HepG2 (cell line): ENCODE results near the gene IFNL2. TPM values are rescaled to one million over a fixed set of nuclear protein-coding genes. Genes with fewer than 3 reads are reported as not detected.
A peak's percentile ranks its signal among the peaks of the same experiment; 100 is the strongest.
"Not testable (repeated sequence)": the region's sequence is repeated elsewhere in the genome, so short reads cannot be mapped to it uniquely, and the experiment has no call there.

ENCODE experiments used
- ATAC-seq: fragments of 200-7000 bp; cut with Tn5 transposase; 3 replicates; pipeline ENCODE4 v1.9.1; 2020; ENCODE audit warnings: mild to moderate bottlenecking, moderate library complexity
- Bru-seq: library from RNA; stranded (reverse); fragments of 400-500 nt; gene quantifications from one replicate; lab custom pipeline; 2021; lab: Mats Ljungman, UMichigan
- BruChase-seq, 2 experiments: library from RNA; stranded (reverse); fragments of 400-500 nt; gene quantifications; one replicate each; lab custom pipeline; 2021; lab: Mats Ljungman, UMichigan
- BruUV-seq: library from RNA; stranded (reverse); fragments of 400-500 nt; replicated peaks from 2 replicates; lab custom pipeline; 2021; lab: Mats Ljungman, UMichigan
- CTCF ChIA-PET: fragments of 300-600 bp; formaldehyde crosslinking; extraction: SDS; loops from one replicate; lab custom pipeline; 2021; ENCODE audit warnings: low total read pairs, inconsistent platforms, low intra/inter-chr PET ratio; lab: Yijun Ruan, JAX
- POLR2A ChIA-PET: fragments of 350-600 bp; sonication (Branson Sonifier 250); formaldehyde crosslinking; loops from one replicate; lab custom pipeline; 2020; ENCODE audit warnings: antibody characterized with exemption, inconsistent platforms; lab: Yijun Ruan, JAX
- DNase-seq: peaks from one replicate; pipeline ENCODE4 v3.0.0-alpha.2; 2015; ENCODE audit warnings: low spot score
- FAIRE-seq: peaks from 3 replicates; lab custom pipeline; 2011; peaks lifted over from hg19 to GRCh38; lab: Jason Lieb, UNC
- H2AFZ ChIP-seq: one replicate; pipeline ENCODE4 v1.6.1; 2011; ENCODE audit warnings: low read length, inconsistent platforms
- H3K27ac ChIP-seq: fragments of 300-600 bp; 3 replicates; pipeline ENCODE4 v1.8.0; 2011; ENCODE audit warnings: mixed run types, mild to moderate bottlenecking, mixed read lengths, low read length, inconsistent platforms; ENCODE audit not compliant: insufficient read depth; ENCODE audit errors: extremely low read length
- H3K27me3 ChIP-seq, 2 experiments: fragments of 200-600 bp in 1 of 2; 2 replicates in 1 of 2; 3 replicates in 1 of 2; pipeline versions ENCODE4 v1.6.0 to v1.8.0; 2011; ENCODE audit warnings: low read length in 2 of 2, mild to moderate bottlenecking in 2 of 2, moderate library complexity in 2 of 2, inconsistent platforms in 1 of 2; ENCODE audit not compliant: insufficient read depth in 2 of 2, control insufficient read depth in 1 of 2
- H3K36me3 ChIP-seq, 2 experiments: fragments of 200-600 bp in 1 of 2; replicated peaks in 1 of 2; 2 replicates in 1 of 2; 3 replicates in 1 of 2; pipeline versions ENCODE4 v1.5.1 to v1.8.0; 2011; ENCODE audit warnings: low read length in 2 of 2, inconsistent platforms in 1 of 2; ENCODE audit not compliant: insufficient read depth in 2 of 2, control insufficient read depth in 1 of 2
- H3K4me1 ChIP-seq: 2 replicates; pipeline ENCODE4 v1.5.1; 2012; ENCODE audit warnings: low read length, inconsistent platforms; ENCODE audit not compliant: insufficient read depth
- H3K4me2 ChIP-seq: 2 replicates; pipeline ENCODE4 v1.6.0; 2011; ENCODE audit warnings: low read depth, low read length, inconsistent platforms
- H3K4me3 ChIP-seq, 3 experiments: fragments of 200-600 bp in 1 of 3; sonication (generic), shearing (Covaris generic) in 1 of 3; replicated peaks in 1 of 3; 2 replicates each; pipeline ENCODE4 v1.5.1; 2011 to 2016; ENCODE audit warnings: low read length in 3 of 3, inconsistent platforms in 2 of 3, low read depth in 2 of 3, mild to moderate bottlenecking in 2 of 3, control low read depth in 1 of 3, mixed read lengths in 1 of 3; ENCODE audit not compliant: insufficient read depth in 1 of 3
- H3K79me2 ChIP-seq: one replicate; pipeline ENCODE4 v1.6.1; 2011; ENCODE audit warnings: low read length, inconsistent platforms; ENCODE audit not compliant: insufficient read depth
- H3K9ac ChIP-seq: 2 replicates; pipeline ENCODE4 v1.6.0; 2011; ENCODE audit warnings: mild to moderate bottlenecking, low read depth, low read length, inconsistent platforms; ENCODE audit not compliant: insufficient read depth
- H3K9me3 ChIP-seq: 2 replicates; pipeline ENCODE4 v1.5.1; 2012; ENCODE audit warnings: mild to moderate bottlenecking, low read length
- H4K20me1 ChIP-seq: 2 replicates; pipeline ENCODE4 v1.6.0; 2011; ENCODE audit warnings: inconsistent platforms, mild to moderate bottlenecking, low read length, moderate library complexity; ENCODE audit not compliant: insufficient read depth
- STAG1 ChIP-seq: sonication (generic); formaldehyde crosslinking; IDR thresholded peaks from 2 replicates; pipeline ENCODE4 v1.4.0; 2020; ENCODE audit warnings: missing genetic modification reagents
- WGBS: methylation state at CpG from one replicate; pipeline ENCODE4 v1.1.6; 2017; ENCODE audit warnings: low lambda C conversion rate; 5-methylcytosine and 5-hydroxymethylcytosine counted together
- in situ Hi-C: cut with HindIII; loops from 2 replicates; pipeline ENCODE4 v1.10.0; 2017; ENCODE audit warnings: low pct_unique_long_range_greater_than_20kb; ENCODE audit not compliant: extremely low pct_ligation_motif_present
- intact Hi-C: fragments of 100-400 bp; cut with micrococcal nuclease; formaldehyde crosslinking; loops from one replicate; pipeline ENCODE4 v1.10.0; 2022; ENCODE audit not compliant: unreplicated experiment
- long read RNA-seq, 2 experiments: library from RNA in 1 of 2; library from polyadenylated mRNA in 1 of 2; stranded (forward) in 1 of 2; unstranded in 1 of 2; transcript quantifications; one replicate each; pipeline ENCODE4 v2.0.0, GENCODE V29; 2019 to 2022
- polyA minus RNA-seq, 3 experiments: library from RNA; depleted of rRNA, polyadenylated mRNA; stranded (reverse); fragments of >200 nt; gene quantifications; 2 replicates each; pipeline ENCODE4 v1.2.3, GENCODE V29; 2011; ENCODE audit warnings: low replicate concordance in 1 of 3
- polyA plus RNA-seq, 8 experiments: library from polyadenylated mRNA; depleted of rRNA in 3 of 8; stranded (reverse) in 7 of 8; unstranded in 1 of 8; fragments of >200 nt; fragmentation: Illumina TruSeq in 4 of 8; extraction: Trizol in 4 of 8; gene quantifications; 2 replicates each; pipeline versions ENCODE4 v1.2.1 to v1.2.3, GENCODE V29; 2011 to 2016; ENCODE audit warnings: low read depth in 4 of 8, missing spikeins in 1 of 8, mixed read lengths in 1 of 8; ENCODE audit not compliant: insufficient read depth in 1 of 8
- total RNA-seq, 5 experiments: library from RNA; depleted of rRNA; stranded (reverse); fragments of >200 nt; fragmentation: Illumina TruSeq; extraction: Trizol; gene quantifications; 2 replicates each; pipeline ENCODE4 v1.2.3, GENCODE V29; 2016; ENCODE audit warnings: low read depth in 1 of 5

IFNL2 gene
- not detected in 2 replicates for total RNA-seq (2016; rRNA removed; fragmentation: Illumina TruSeq; extraction: Trizol)
- total RNA-seq (2016; cell fraction: cytosol; rRNA removed; fragmentation: Illumina TruSeq; extraction: Trizol; ENCODE audit: low read depth): not detected in 2 replicates
- not detected in 2 replicates for total RNA-seq (2016; cell fraction: insoluble cytoplasmic fraction; rRNA removed; fragmentation: Illumina TruSeq; extraction: Trizol)
- not detected in 2 replicates for total RNA-seq (2016; cell fraction: membrane; rRNA removed; fragmentation: Illumina TruSeq; extraction: Trizol)
- not detected in 2 replicates for total RNA-seq (2016; cell fraction: nucleus; rRNA removed; fragmentation: Illumina TruSeq; extraction: Trizol)
- not detected in 2 replicates for polyA plus RNA-seq (2011; rRNA removed)
- not detected in 2 replicates for polyA plus RNA-seq (2011; cell fraction: cytosol; rRNA removed)
- not detected in 2 replicates for polyA plus RNA-seq (2011; cell fraction: nucleus; rRNA removed)
- not detected in 2 replicates for polyA plus RNA-seq (2012)
- polyA plus RNA-seq (2016; cell fraction: cytosol; fragmentation: Illumina TruSeq; extraction: Trizol; ENCODE audit: low read depth): not detected in 2 replicates
- polyA plus RNA-seq (2016; cell fraction: insoluble cytoplasmic fraction; fragmentation: Illumina TruSeq; extraction: Trizol; ENCODE audit: low read depth): not detected in 2 replicates
- not detected in 2 replicates for polyA plus RNA-seq (2016; cell fraction: membrane; fragmentation: Illumina TruSeq; extraction: Trizol; ENCODE audit: low read depth)
- not detected in 2 replicates for polyA plus RNA-seq (2016; cell fraction: nucleus; fragmentation: Illumina TruSeq; extraction: Trizol; ENCODE audit: insufficient read depth, low read depth)
- polyA minus RNA-seq (2011; rRNA and poly(A)+ RNA removed; ENCODE audit: low replicate concordance): not detected in 2 replicates
- polyA minus RNA-seq (2011; cell fraction: cytosol; rRNA and poly(A)+ RNA removed): not detected in 2 replicates
- not detected in 2 replicates for polyA minus RNA-seq (2011; cell fraction: nucleus; rRNA and poly(A)+ RNA removed)
- Bru-seq, nascent RNA: not detected
- BruChase-seq, experiment 1, labeled RNA remaining after a 6-hour chase: not detected
- not detected for BruChase-seq, experiment 2, labeled RNA remaining after a 2-hour chase
- long read RNA-seq, experiment 1: 0 reads
- long read RNA-seq, experiment 2: 0 reads

GRCh38 chr19:39268085-39268484 is at the start of gene IFNL2:
Gene IFNL2, plus strand, starts transcription at chr19:39268396. Its CDS starts 173 bp downstream, at chr19:39268569.
- H3K27me3 ChIP-seq, H4K20me1 ChIP-seq, H3K27ac ChIP-seq, DNase-seq, BruUV-seq, H3K79me2 ChIP-seq, H3K4me1 ChIP-seq, H3K4me2 ChIP-seq, H3K4me3 ChIP-seq, CTCF ChIA-PET, H3K9ac ChIP-seq, H3K36me3 ChIP-seq, POLR2A ChIA-PET, H2AFZ ChIP-seq, intact Hi-C loops, in situ Hi-C loops, H3K9me3 ChIP-seq: not testable (repeated sequence)
- FAIRE-seq: peak; percentile 84
- ATAC-seq: peak; percentile 89
- no CpG with 5 or more reads among the region's 1 CpG for WGBS

- BruUV-seq, ATAC-seq, H3K4me2 ChIP-seq, FAIRE-seq, H3K27me3 ChIP-seq, H3K27ac ChIP-seq, H2AFZ ChIP-seq, H3K36me3 ChIP-seq, H3K4me3 ChIP-seq, H3K79me2 ChIP-seq, H3K9ac ChIP-seq, CTCF ChIA-PET, H4K20me1 ChIP-seq, intact Hi-C loops, H3K9me3 ChIP-seq, H3K4me1 ChIP-seq, POLR2A ChIA-PET, DNase-seq, in situ Hi-C loops: not testable (repeated sequence)
- TF ChIP-seq STAG1 (CRISPR knock-in tag): peak; percentile 19; the same call in 1 of the 2 replicates
- 21% methylated on average over 10 of the region's 10 CpGs for WGBS
Measured at GRCh38 chr19:39219108-39219507, 49.1 kb upstream of the IFNL2 start.
